ENCODE results near the gene ACTN1.

ACTN1 gene

DNA sequence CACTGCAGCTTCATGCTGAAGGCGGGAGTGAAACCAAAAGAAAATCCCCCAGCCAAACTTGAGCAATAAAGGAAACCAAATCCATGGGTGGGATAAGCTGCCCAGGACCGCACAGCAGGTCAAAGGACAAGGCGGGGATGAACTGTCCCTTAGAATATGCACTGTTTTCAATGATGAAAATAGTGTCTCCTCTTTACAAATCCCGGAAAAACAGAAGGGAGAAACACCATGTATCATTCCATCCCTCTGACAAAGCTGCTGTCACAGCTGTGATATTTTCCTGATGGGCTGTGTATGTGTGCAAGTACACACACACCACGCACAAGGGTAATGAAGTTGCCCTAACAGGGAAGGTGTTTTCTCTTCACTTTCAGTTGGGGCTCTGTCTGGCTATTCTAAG, 70.3 kb downstream of the ACTN1 start:
- DNase-seq: no peak

GRCh38 chr14:68908201-68908600, 70.9 kb downstream of the ACTN1 start:
- no peak for DNase-seq

DNA sequence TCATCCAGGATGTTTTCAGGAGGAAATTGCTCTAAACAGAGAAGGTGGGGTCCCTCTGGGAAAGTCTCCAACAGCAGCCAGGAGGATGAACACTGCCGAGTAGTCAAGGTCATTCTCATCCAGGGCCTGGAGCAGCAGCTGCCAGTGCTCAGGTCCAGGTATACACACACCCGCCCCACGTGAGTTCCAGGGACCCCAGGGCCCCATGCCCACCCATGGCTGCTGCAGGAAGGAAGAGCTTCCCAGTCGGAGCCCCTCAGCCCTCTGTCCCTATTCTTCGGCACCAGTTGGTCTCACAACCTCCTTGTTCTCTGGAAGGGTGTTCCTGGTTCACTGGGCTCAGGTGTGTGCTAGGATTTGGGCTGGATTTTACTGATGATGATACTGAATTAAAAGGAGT, 72.7 kb downstream of the ACTN1 start:
- DNase-seq: no peak

DNA sequence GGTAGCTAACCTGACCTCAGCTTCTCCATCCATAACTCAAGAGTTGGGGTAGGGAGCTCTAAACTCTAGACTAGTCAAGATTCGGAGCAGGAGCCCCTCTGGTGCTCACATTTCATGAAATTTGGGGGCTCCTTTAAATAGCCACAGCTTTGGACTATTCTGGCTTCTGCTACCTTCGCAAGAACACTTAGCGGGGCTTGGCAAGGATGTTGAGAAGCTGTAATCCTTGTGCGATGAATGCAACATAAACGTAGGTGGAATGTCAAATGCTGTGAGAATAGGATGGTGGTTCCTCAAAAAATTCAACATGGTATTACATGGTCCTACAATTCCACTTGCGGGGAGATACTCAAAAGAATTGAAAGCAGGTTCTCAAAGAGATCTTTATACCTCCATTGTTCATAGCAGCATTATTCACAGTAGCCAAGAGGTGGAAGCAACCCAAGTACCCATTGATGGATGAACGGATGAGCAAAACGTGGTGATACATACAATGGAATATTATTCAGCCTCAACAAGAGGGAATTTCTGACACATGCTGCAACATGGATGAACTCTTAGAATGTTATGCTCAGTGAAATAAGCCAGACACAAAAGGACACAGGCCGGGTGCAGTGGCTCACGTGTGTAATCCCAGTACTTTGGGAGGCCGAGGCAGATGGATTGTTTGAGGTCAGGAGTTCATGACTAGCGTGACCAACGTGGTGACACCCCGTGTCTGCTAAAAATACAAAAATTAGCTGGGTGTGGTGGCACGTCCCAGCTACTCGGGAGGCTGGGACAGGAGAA, 73.8 kb downstream of the ACTN1 start:
- DNase-seq: no peak

GRCh38 chr14:68902357-68902756, 76.7 kb downstream of the ACTN1 start:
- no peak for DNase-seq

DNA sequence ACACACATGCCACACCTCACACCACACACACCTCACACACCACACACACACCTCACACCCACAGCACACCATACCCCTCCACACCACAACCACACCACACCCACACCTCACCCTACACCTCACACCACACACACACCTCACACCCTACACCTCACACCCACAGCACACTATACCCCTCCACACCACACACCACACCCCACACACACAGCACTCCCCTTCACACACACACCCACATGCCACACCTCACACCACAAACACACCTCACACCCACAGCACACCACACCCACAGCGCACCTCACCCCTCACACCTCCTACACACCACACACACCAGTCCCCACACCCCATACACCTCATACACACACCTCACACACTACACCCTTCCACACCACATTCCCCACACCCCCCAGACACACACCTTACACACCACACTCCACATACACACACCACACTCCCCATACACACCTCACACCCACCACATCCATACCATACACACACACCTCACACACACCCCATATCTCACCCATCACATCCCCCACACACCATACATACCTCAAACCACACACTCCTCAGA, 80.0 kb downstream of the ACTN1 start:
- DNase-seq: no peak

GRCh38 chr14:68898248-68899032, 80.7 kb downstream of the ACTN1 start:
- DNase-seq: no peak

DNA sequence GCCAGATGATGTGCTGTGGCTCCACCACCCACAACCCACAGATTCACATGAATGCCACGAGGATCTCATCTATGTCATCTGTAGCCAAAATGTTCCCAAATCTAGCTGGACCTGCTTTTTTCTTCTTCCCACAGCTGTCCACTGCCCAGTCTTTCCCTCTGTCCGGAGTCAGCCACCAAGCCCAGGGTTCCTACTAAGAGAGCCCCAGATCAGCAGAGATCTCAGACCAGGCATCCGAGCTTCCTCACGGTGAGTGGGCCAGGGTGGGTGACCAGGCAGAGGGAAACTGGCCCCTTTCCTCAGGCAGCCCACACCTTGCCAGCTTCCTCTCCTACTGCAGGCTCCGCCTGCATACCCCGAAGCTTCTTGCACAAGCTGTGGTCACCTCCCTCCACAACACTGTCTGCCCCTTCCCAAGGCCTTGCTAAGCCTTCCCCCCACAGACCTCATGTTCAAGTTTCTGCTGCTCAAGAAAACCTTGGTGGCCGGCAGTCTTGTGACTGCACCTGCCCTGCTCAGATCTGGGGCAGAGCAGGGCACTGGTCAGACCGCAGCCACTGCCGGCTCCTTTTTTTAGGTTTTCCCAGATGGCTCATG, 81.4 kb downstream of the ACTN1 start:
- no peak for DNase-seq

- DNase-seq: no peak
Observed at GRCh38 chr14:68896132-68896531, 83.0 kb downstream of the ACTN1 start.

GRCh38 chr14:68894802-68895703, 84.0 kb downstream of the ACTN1 start:
- no peak for DNase-seq

DNA sequence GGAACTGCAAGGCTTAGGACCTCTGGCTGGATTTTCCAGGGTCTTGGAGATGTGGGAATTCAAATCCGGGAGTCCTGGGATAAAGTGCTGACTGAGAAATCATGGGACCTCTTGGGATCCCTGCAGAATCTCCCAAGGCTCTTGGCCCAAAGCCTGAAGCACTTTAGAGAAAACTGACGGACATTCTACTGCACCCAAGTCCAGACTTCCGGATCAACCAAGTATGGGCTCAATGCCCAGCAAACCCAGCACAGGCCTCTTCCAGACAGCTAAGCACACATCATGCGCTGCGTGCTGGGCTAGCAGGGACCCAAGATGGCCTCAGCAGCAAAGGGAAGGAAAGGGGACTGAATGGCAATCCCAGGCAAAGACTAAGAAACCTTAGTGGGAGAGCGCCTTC, 85.0 kb downstream of the ACTN1 start:
- no peak for DNase-seq

GRCh38 chr14:68893566-68893965, 85.5 kb downstream of the ACTN1 start:
- no peak for DNase-seq

DNA sequence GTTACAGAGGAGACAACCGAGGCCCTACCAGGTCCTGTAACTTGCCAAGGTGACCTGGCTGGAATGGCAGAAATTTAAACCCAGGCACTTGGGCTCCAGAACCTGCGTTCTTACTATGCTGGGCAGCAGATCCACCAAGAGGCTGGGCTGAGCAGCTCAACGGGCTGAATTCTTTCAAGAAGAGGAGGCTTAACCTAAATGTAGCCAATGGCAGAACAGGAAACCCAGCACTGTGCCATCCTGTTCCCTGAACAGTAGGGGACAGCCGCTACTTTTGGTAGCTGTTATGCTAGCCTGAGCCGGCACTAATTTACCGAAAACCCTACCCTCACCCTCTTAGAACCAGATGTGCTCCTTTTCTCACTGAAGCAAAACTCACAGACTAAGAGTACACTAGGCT, 86.1 kb downstream of the ACTN1 start:
- DNase-seq: no peak

DNA sequence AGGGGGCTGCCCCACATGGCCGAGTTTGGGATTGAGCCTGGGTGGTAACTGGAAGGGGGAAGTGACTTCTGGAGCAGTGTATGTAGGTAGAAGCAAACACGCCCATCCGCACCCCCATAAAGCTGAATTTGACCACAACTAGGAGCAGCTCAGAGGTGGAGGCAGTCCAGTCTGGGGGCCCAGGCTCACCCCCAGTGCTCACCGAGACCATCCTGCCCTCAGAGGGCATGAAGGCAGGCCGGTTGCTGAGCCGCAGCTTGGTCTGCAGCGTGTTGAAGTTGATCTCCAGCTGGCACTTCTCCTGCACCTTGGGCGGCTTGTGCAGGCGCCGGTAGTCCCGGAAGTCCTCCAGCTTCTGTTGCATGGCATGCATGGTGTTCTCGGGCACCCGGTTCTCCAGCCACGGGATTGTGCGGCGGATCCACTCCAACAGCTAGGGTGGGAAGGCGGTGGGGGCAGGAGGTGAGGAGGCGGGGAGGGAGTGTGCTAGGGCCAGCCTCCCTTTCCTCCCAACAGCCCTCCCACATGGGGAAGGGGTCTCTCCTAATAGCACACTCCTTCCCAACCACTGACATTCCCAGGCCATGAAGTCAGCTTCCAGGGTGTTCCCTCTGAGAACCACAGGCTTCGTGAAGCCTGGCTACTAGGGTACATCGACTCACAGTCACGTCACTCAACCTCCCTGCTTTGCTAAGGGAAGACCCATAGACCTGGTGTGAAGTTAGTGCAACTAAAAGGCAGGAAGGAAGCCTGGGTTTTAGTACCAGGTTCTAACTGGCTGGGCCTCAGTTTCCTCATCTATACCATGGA, 87.0 kb downstream of the ACTN1 start:
- DNase-seq: no peak

DNA sequence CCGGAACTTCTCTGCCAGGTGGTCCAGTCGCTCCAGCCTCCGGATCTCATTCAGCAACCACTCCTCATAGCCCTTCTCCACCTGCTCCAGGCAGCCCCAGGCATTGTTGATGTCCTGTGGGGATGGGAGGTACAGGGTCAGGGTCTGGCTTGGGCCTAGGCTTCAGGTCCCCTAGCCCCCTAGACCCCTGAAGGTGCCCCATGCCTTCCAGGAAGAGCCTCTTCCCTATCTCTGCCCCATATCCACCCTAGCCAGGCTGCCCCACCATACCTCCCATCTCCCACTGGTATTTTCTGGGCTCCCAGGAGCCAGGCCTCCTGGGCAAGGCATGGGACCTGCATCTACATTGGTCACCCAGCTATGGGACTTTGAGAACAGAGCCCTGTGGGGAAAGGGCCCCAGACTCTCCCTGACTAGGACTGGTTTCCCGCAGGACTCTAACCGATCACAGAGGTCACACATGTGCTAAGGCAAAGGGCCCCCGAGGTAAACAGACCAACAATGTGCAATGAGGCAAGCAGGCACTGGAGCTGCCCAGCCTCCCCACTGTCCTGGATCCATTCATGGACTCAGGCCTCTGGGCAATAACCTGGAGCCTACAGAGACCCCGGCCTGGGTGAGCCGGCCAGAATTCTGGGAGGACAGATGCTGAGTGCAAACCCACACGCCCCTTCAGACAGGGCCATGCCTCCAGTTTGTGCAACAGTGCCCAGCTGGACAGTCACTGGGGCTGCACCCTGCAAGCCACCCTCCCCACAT, 88.8 kb downstream of the ACTN1 start:
- no peak for DNase-seq

GRCh38 chr14:68888883-68889282, 90.2 kb downstream of the ACTN1 start:
- no peak for DNase-seq

- DNase-seq: no peak
Observed at GRCh38 chr14:68888025-68888850, 90.9 kb downstream of the ACTN1 start.

DNA sequence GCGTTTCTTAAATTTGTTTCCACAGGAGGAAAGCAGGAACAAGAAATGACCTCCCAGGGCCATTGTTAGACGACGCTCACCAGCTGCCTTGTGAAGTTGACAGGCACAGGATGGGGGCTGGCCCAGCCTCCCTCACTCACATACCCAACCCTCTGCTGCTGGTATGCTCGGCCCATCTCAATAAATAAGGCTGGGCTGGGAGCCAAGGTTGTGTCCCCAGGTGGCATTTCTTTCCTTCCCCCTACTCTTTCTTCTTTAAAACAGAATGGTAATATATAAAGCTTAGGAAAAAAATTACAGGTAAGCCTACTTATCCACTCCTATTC, 93.0 kb downstream of the ACTN1 start:
- no peak for DNase-seq

- DNase-seq: no peak
Observed at GRCh38 chr14:68885226-68886108, 93.6 kb downstream of the ACTN1 start.
